Adrenal gland (tissue), 12 donors: ENCODE measurements around the gene SLC35A2. TPM values are rescaled to one million over a fixed set of nuclear protein-coding genes. Genes with fewer than 3 reads are reported as not detected.
A peak's percentile ranks its signal among the peaks of the same experiment; 100 is the strongest.

Experiments used
- DNase-seq, 7 donors: peaks; one replicate each; pipeline ENCODE4 v3.0.0-alpha.2; 2019 to 2020
- H3K27ac ChIP-seq, 5 donors: fragments of 200-600 bp; sonication (generic) in 4 of 5; 1 replicate in 3 of 5; 2 replicates in 2 of 5; pipeline versions ENCODE4 v1.5.1 to v1.8.0; 2016 to 2020; ENCODE audit warnings: mild to moderate bottlenecking in 1 of 5
- H3K27me3 ChIP-seq: fragments of 200-600 bp; 2 replicates; pipeline ENCODE4 v1.8.0; 2021
- H3K36me3 ChIP-seq, 2 donors: fragments of 200-600 bp; replicated peaks in 1 of 2; 1 replicate in 1 of 2; 2 replicates in 1 of 2; pipeline versions ENCODE4 v1.5.1 to v1.8.0; 2018 to 2022
- H3K4me1 ChIP-seq, 2 donors: fragments of 200-600 bp; replicated peaks in 1 of 2; 1 replicate in 1 of 2; 2 replicates in 1 of 2; pipeline versions ENCODE4 v1.5.1 to v1.8.0; 2018 to 2021
- H3K4me3 ChIP-seq, 4 donors: fragments of 200-600 bp; sonication (generic) in 3 of 4; one replicate each; pipeline ENCODE4 v1.5.1; 2016 to 2018
- H3K9me3 ChIP-seq, 3 donors: fragments of 200-600 bp; sonication (generic) in 1 of 3; replicated peaks in 1 of 3; 1 replicate in 2 of 3; 2 replicates in 1 of 3; pipeline versions ENCODE4 v1.5.1 to v1.8.0; 2016 to 2021
- CTCF ChIP-seq, 6 experiments: fragments of 450-650 bp in 4 of 6; fragments of 200-600 bp in 2 of 6; sonication (generic) in 1 of 6; IDR thresholded peaks; 1 replicate in 5 of 6; 2 replicates in 1 of 6; pipeline versions ENCODE4 v1.5.1 to v1.8.0; 2016 to 2021; ENCODE audit warnings: antibody characterized with exemption in 6 of 6, mild to moderate bottlenecking in 2 of 6, moderate library complexity in 1 of 6
- POLR2A ChIP-seq, 2 donors: fragments of 450-650 bp; IDR thresholded peaks; one replicate each; pipeline ENCODE4 v1.6.1; 2017; ENCODE audit warnings: antibody characterized with exemption in 2 of 2, mild to moderate bottlenecking in 2 of 2, moderate library complexity in 1 of 2
- WGBS, 4 donors: extraction: QIAGEN DNeasy Blood & Tissue Kit in 2 of 4; methylation state at CpG; one replicate each; pipeline versions ENCODE4 v1.1.5 to v1.1.7; 2013 to 2017; 5-methylcytosine and 5-hydroxymethylcytosine counted together
- intact Hi-C, 2 donors: fragments of 100-400 bp; cut with DNase I; formaldehyde crosslinking; loops; one replicate each; pipeline versions ENCODE4 v1.14.1 to v1.15.0; 2022 to 2023
- polyA plus RNA-seq, 3 donors: library from polyadenylated mRNA; stranded (reverse); fragments of 200-250 nt in 2 of 3; fragments of 350-450 nt in 1 of 3; fragmentation: Illumina TruSeq in 1 of 3; extraction: RNeasy Lipid Tissue Mini Kit (QIAGEN cat#74804) in 1 of 3; gene quantifications; one replicate each; pipeline ENCODE4 v1.2.3, GENCODE V29; 2013 to 2014
- total RNA-seq, 9 donors: library from RNA; depleted of rRNA in 4 of 9; stranded (reverse); fragments of >200 nt in 4 of 9; fragments of 120-200 nt in 1 of 9; fragmentation: NEBNext Ultra II Directional in 1 of 9; extraction: Animal tissue kit (Norgen Biotek cat#: 25700) in 1 of 9; gene quantifications; one replicate each; pipeline versions ENCODE4 v1.1.0 to v1.2.4, GENCODE V29; 2013 to 2023
- donor health status: healthy with polysubstance abuse.
- donor health status: Bipolar disorder and iron deficiency.
- donor health status: DM: yes; HTN: yes; CAD: no.
- donor health status: DM: no; HTN: no; CAD: no.
- donor health status: DM: no; HTN: no; CAD: no.
- donor health status: DM: yes; HTN: yes; CAD: no.

The SLC35A2 gene
- total and polyA plus RNA-seq, 12 donors: 5.1 to 59.7 (median 31.9) TPM

- Histone ChIP-seq H3K36me3 (peaks cover 0 to 19% of the 10 kb centered on the region in 2 donors), H3K4me3 (no peak overlapping the region), H3K9me3 (no peaks in the 10 kb centered on the region), H3K4me1 (peaks cover 7 to 14% of the 10 kb centered on the region in 2 donors), H3K27me3 (no peaks in the 10 kb centered on the region), H3K27ac (no peak overlapping the region)
- WGBS, 4 donors: 68 to 100% (median 82%) methylated on average over 1 to 8 of the region's 8 CpGs
- TF ChIP-seq POLR2A (IDR thresholded peaks at IDR 0.05): no peak
- no peak for TF ChIP-seq CTCF (IDR thresholded peaks at IDR 0.05)
- intact Hi-C loops: no loop called here
- no peak for DNase-seq
Measured at GRCh38 chrX:48899078-48899410, 12.4 kb downstream of the SLC35A2 start.

GRCh38 chrX:48897625-48898306, 13.7 kb downstream of the SLC35A2 start, which contains the start of the genes PQBP1 and TIMM17B:
Gene PQBP1, plus strand, starts transcription at chrX:48897930. Its CDS starts 580 bp downstream, at chrX:48898510.
Gene TIMM17B, minus strand, starts transcription at chrX:48897768. Its CDS starts 19 bp downstream, at chrX:48897749.
- peak; percentile 88 to 97 (median 93) for DNase-seq
- TF ChIP-seq POLR2A (IDR thresholded peaks at IDR 0.05): peak; percentile 67 to 83
- no peak for TF ChIP-seq CTCF (IDR thresholded peaks at IDR 0.05)
- Histone ChIP-seq H3K27me3 (no peaks in the 10 kb centered on the region), H3K4me1 (peaks cover 7 to 14% of the 10 kb centered on the region in 2 donors), H3K36me3 (peaks cover 0 to 25% of the 10 kb centered on the region in 2 donors), H3K27ac (peak within 1 kb of the TSS; percentile 81 to 100 (median 97)), H3K4me3 (peak within 1 kb of the TSS in 3 of 4 donors; percentile 42 to 72 (median 50)), H3K9me3 (no peaks in the 10 kb centered on the region)
- intact Hi-C loops: no loop called here
- 0 to 46% (median 18%) methylated on average over 1 to 49 of the region's 49 CpGs for WGBS, 4 donors

GRCh38 chrX:48897157-48897624, 14.3 kb downstream of the SLC35A2 start:
- DNase-seq: peak; percentile 83 to 95 (median 91)
- Histone ChIP-seq H3K27me3 (no peaks in the 10 kb centered on the region), H3K4me1 (peaks cover 7 to 14% of the 10 kb centered on the region in 2 donors), H3K36me3 (peaks cover 0 to 20% of the 10 kb centered on the region in 2 donors), H3K9me3 (no peaks in the 10 kb centered on the region), H3K27ac (peak overlapping the region; percentile 81 to 100 (median 97)), H3K4me3 (peak overlapping the region in 3 of 4 donors; percentile 42 to 72 (median 50))
- 0 to 49% (median 19%) methylated on average over 3 to 38 of the region's 38 CpGs for WGBS, 4 donors
- intact Hi-C loops: no loop called here
- TF ChIP-seq CTCF (IDR thresholded peaks at IDR 0.05) (peak in 1 of 6 experiments; percentile 17), POLR2A (IDR thresholded peaks at IDR 0.05) (no peak)

GRCh38 chrX:48896611-48897011, 14.8 kb downstream of the SLC35A2 start:
- Histone ChIP-seq H3K4me3 (peak overlapping the region in 2 of 4 donors; percentile 7 to 72), H3K27ac (peak overlapping the region; percentile 81 to 100 (median 97)), H3K27me3 (no peaks in the 10 kb centered on the region), H3K9me3 (no peaks in the 10 kb centered on the region), H3K36me3 (peaks cover 0 to 14% of the 10 kb centered on the region in 2 donors), H3K4me1 (peaks cover 7 to 14% of the 10 kb centered on the region in 2 donors)
- intact Hi-C loops: no loop called here
- TF ChIP-seq POLR2A (IDR thresholded peaks at IDR 0.05) (no peak), CTCF (IDR thresholded peaks at IDR 0.05) (no peak)
- DNase-seq: peak in 2 of 7 donors; percentile 18 to 54
- WGBS, 4 donors: 0 to 58% (median 40%) methylated on average over 4 to 9 of the region's 9 CpGs
